Chondrocyte (in vitro differentiated cells): ENCODE results near the gene FAM200A. TPM values are rescaled to one million over a fixed set of nuclear protein-coding genes. Genes with fewer than 3 reads are reported as not detected.

Source experiments
- DNase-seq: peaks from one replicate; pipeline ENCODE4 v3.0.0; 2021; ENCODE audit warnings: mixed read lengths, low spot score
- H3K27ac Mint-ChIP-seq: one replicate; pipeline ENCODE4 v1.8.0; 2021; ENCODE audit warnings: mild to moderate bottlenecking, moderate library complexity, mixed read lengths; ENCODE audit not compliant: unreplicated experiment
- H3K27me3 Mint-ChIP-seq: 2 replicates; pipeline ENCODE4 v1.8.0; 2021; ENCODE audit warnings: low read depth, mixed read lengths
- H3K36me3 Mint-ChIP-seq: 2 replicates; pipeline ENCODE4 v1.8.0; 2021; ENCODE audit warnings: low read depth, mixed read lengths
- H3K4me1 Mint-ChIP-seq: 2 replicates; pipeline ENCODE4 v1.8.0; 2021; ENCODE audit warnings: low read depth, mild to moderate bottlenecking, mixed read lengths
- H3K4me3 Mint-ChIP-seq: one replicate; pipeline ENCODE4 v1.8.0; 2021; ENCODE audit warnings: mild to moderate bottlenecking, moderate library complexity, mixed read lengths; ENCODE audit not compliant: unreplicated experiment
- H3K9me3 Mint-ChIP-seq: 2 replicates; pipeline ENCODE4 v1.8.0; 2021; ENCODE audit warnings: low read depth, mixed read lengths
- CTCF ChIP-seq: fragments of 200-600 bp; sonication (generic); IDR thresholded peaks from 2 replicates; pipeline ENCODE4 v1.5.0; 2021; ENCODE audit warnings: antibody characterized with exemption, mild to moderate bottlenecking, moderate library complexity
- long read RNA-seq: library from polyadenylated mRNA; stranded (forward); transcript quantifications from one replicate; pipeline ENCODE4 v2.0.0, GENCODE V29; 2021
- total RNA-seq: library from RNA; stranded (reverse); gene quantifications from 3 replicates; pipeline ENCODE4 v1.2.1, GENCODE V29; 2021

Gene FAM200A
- 3.3 to 5.1 TPM (median 3.9 TPM) in 3 replicates for total RNA-seq
- long read RNA-seq, transcript FAM200A-202 (2 exons, 2,480 nt): major isoform, 7 of 8 reads
- long read RNA-seq, partial matches to known transcripts: 0 of 8 reads
- long read RNA-seq, other reads (novel, unspliced or antisense): 1 of 8 reads

GRCh38 chr7:99551767-99552463, at the start of gene FAM200A:
Gene FAM200A, minus strand, starts transcription at chr7:99552114. Its CDS starts 3,707 bp downstream, at chr7:99548407.
- peaks cover 10% of the 10 kb centered on the region for H3K36me3 Mint-ChIP-seq
- H3K4me1 Mint-ChIP-seq: peaks cover 23% of the 10 kb centered on the region
- no peak for DNase-seq
- no peaks in the 10 kb centered on the region for H3K27me3 Mint-ChIP-seq
- H3K4me3 Mint-ChIP-seq: peak within 1 kb of the TSS; percentile 81
- H3K9me3 Mint-ChIP-seq: peaks cover 10% of the 10 kb centered on the region
- no peak for TF ChIP-seq CTCF
- peak within 1 kb of the TSS; percentile 87 for H3K27ac Mint-ChIP-seq

GRCh38 chr7:99599836-99600235, 47.9 kb upstream of the FAM200A start:
- Mint-ChIP-seq H3K4me3 (no peak overlapping the region), H3K27ac (no peak overlapping the region), H3K9me3 (no peaks in the 10 kb centered on the region), H3K4me1 (no peaks in the 10 kb centered on the region), H3K36me3 (no peaks in the 10 kb centered on the region), H3K27me3 (no peaks in the 10 kb centered on the region)
- DNase-seq: no peak
- no peak for TF ChIP-seq CTCF

GRCh38 chr7:99597762-99598501, 46.0 kb upstream of the FAM200A start, which contains the start of gene TMEM225B:
Gene TMEM225B, plus strand, starts transcription at chr7:99598267. Its CDS starts 6,122 bp downstream, at chr7:99604389.
- Mint-ChIP-seq H3K36me3 (no peaks in the 10 kb centered on the region), H3K27me3 (no peaks in the 10 kb centered on the region), H3K27ac (no peak within 1 kb of the TSS), H3K4me3 (no peak within 1 kb of the TSS), H3K4me1 (no peaks in the 10 kb centered on the region), H3K9me3 (no peaks in the 10 kb centered on the region)
- DNase-seq: no peak
- no peak for TF ChIP-seq CTCF

GRCh38 chr7:99596408-99596955, 44.6 kb upstream of the FAM200A start:
- H3K4me3 Mint-ChIP-seq: no peak overlapping the region
- H3K27me3 Mint-ChIP-seq: no peaks in the 10 kb centered on the region
- TF ChIP-seq CTCF: no peak
- DNase-seq: no peak
- no peaks in the 10 kb centered on the region for H3K9me3 Mint-ChIP-seq
- no peak overlapping the region for H3K27ac Mint-ChIP-seq
- H3K4me1 Mint-ChIP-seq: no peaks in the 10 kb centered on the region
- H3K36me3 Mint-ChIP-seq: no peaks in the 10 kb centered on the region
